NCI-H146 (cell line): Measurements from ENCODE around the gene GET3.
"Not testable (repeated sequence)": the region's sequence is repeated elsewhere in the genome, so short reads cannot be mapped to it uniquely, and the experiment has no call there.

ENCODE experiments used
- DNase-seq: peaks from one replicate; lab custom pipeline; 2025; lab: John Stamatoyannopoulos, UW

GET3 gene

GRCh38 chr19:12792051-12792852, 55.0 kb downstream of the GET3 start:
- DNase-seq: peak; percentile 89

GRCh38 chr19:12792853-12793289, 55.6 kb downstream of the GET3 start:
- DNase-seq: peak; percentile 70

- DNase-seq: peak; percentile 95
Observed at GRCh38 chr19:12793290-12794195, 56.2 kb downstream of the GET3 start.

GRCh38 chr19:12794196-12794941, 57.1 kb downstream of the GET3 start:
- DNase-seq: no peak

- DNase-seq: no peak
Observed at GRCh38 chr19:12794971-12795381, 57.7 kb downstream of the GET3 start.

- peak; percentile 90 for DNase-seq
Observed at GRCh38 chr19:12796146-12797071, 59.1 kb downstream of the GET3 start.

- DNase-seq: no peak
Observed at GRCh38 chr19:12797141-12797587, 59.9 kb downstream of the GET3 start.

- not testable (repeated sequence) for DNase-seq
Observed at GRCh38 chr19:12797607-12798006, 60.3 kb downstream of the GET3 start.
